Mucosa of rectum (tissue), 2 donors: ENCODE measurements around the gene CELF1.
"Not testable (repeated sequence)": the region's sequence is repeated elsewhere in the genome, so short reads cannot be mapped to it uniquely, and the experiment has no call there.

Experiments
- H3K27ac ChIP-seq, 2 donors: one replicate each; pipeline ENCODE4 v1.7.0; 2013; ENCODE audit warnings: inconsistent platforms in 2 of 2, low read depth in 2 of 2, low read length in 2 of 2
- H3K27me3 ChIP-seq, 2 donors: one replicate each; pipeline ENCODE4 v1.7.0; 2013; ENCODE audit warnings: low read length in 2 of 2; ENCODE audit not compliant: control insufficient read depth in 2 of 2, insufficient read depth in 2 of 2
- H3K36me3 ChIP-seq, 2 donors: one replicate each; pipeline ENCODE4 v1.7.0; 2013; ENCODE audit warnings: low read length in 2 of 2; ENCODE audit not compliant: control insufficient read depth in 2 of 2, insufficient read depth in 2 of 2
- H3K4me1 ChIP-seq, 2 donors: one replicate each; pipeline ENCODE4 v1.7.0; 2013; ENCODE audit warnings: low read length in 2 of 2, mild to moderate bottlenecking in 1 of 2; ENCODE audit not compliant: control insufficient read depth in 2 of 2, insufficient read depth in 2 of 2
- H3K4me3 ChIP-seq, 2 donors: one replicate each; pipeline ENCODE4 v1.7.0; 2013; ENCODE audit warnings: low read length in 2 of 2
- H3K9ac ChIP-seq, 2 donors: one replicate each; pipeline ENCODE4 v1.7.0; 2013; ENCODE audit warnings: low read length in 2 of 2, low read depth in 1 of 2, mild to moderate bottlenecking in 1 of 2
- H3K9me3 ChIP-seq, 2 donors: one replicate each; pipeline ENCODE4 v1.7.0; 2013; ENCODE audit warnings: low read length in 2 of 2; ENCODE audit not compliant: control insufficient read depth in 2 of 2
- donor health status: healthy.
- donor health status: Normal muscosa, but diverticular disease.

CELF1 gene

GRCh38 chr11:47564933-47565339 is 12.0 kb upstream of the CELF1 start:
- Histone ChIP-seq H3K4me1 (peaks cover 5 to 6% of the 10 kb centered on the region in 2 donors), H3K27ac (peak overlapping the region; percentile 13 to 38), H3K4me3 (peak overlapping the region; percentile 85 to 89), H3K27me3 (no peaks in the 10 kb centered on the region), H3K36me3 (peaks cover 0 to 5% of the 10 kb centered on the region in 2 donors), H3K9ac (peak overlapping the region; percentile 71 to 91), H3K9me3 (no peaks in the 10 kb centered on the region)

GRCh38 chr11:47564366-47564765 is 11.4 kb upstream of the CELF1 start:
- not testable (repeated sequence) for H3K9me3 ChIP-seq, H3K4me3 ChIP-seq, H3K4me1 ChIP-seq, H3K9ac ChIP-seq, H3K27me3 ChIP-seq, H3K27ac ChIP-seq, H3K36me3 ChIP-seq

GRCh38 chr11:47562393-47562792 is 9.5 kb upstream of the CELF1 start:
- not testable (repeated sequence) for H3K4me3 ChIP-seq

GRCh38 chr11:47560426-47560825 is 7.5 kb upstream of the CELF1 start:
- no peaks in the 10 kb centered on the region for H3K27me3 ChIP-seq
- H3K36me3 ChIP-seq, result no peaks in the 10 kb centered on the region
- no peak overlapping the region for H3K4me3 ChIP-seq
- H3K9me3 ChIP-seq, result no peaks in the 10 kb centered on the region
- peaks cover 5 to 6% of the 10 kb centered on the region in 2 donors for H3K4me1 ChIP-seq
- H3K27ac ChIP-seq, result no peak overlapping the region
- H3K9ac ChIP-seq, result no peak overlapping the region

More at GRCh38 chr11:47562393-47562792, 9.5 kb upstream of the CELF1 start:
- not testable (repeated sequence) for H3K36me3 ChIP-seq, H3K9me3 ChIP-seq, H3K27me3 ChIP-seq, H3K4me1 ChIP-seq, H3K27ac ChIP-seq, H3K9ac ChIP-seq

- Histone ChIP-seq H3K4me3 (no peak overlapping the region), H3K4me1 (no peaks in the 10 kb centered on the region), H3K9ac (no peak overlapping the region), H3K27ac (no peak overlapping the region), H3K9me3 (no peaks in the 10 kb centered on the region), H3K27me3 (no peaks in the 10 kb centered on the region), H3K36me3 (no peaks in the 10 kb centered on the region)
These were observed 5.8 kb upstream of the CELF1 start for GRCh38 chr11:47558695-47559094.

- not testable (repeated sequence) for H3K27ac ChIP-seq, H3K4me3 ChIP-seq, H3K36me3 ChIP-seq, H3K9ac ChIP-seq, H3K9me3 ChIP-seq, H3K4me1 ChIP-seq, H3K27me3 ChIP-seq
These were observed 4.1 kb upstream of the CELF1 start for GRCh38 chr11:47557004-47557403.

- Histone ChIP-seq H3K9me3 (no peaks in the 10 kb centered on the region), H3K27ac (peak overlapping the region; percentile 18 to 96), H3K4me3 (peak overlapping the region; percentile 76 to 86), H3K27me3 (no peaks in the 10 kb centered on the region), H3K4me1 (peaks cover 14 to 20% of the 10 kb centered on the region in 2 donors), H3K36me3 (no peaks in the 10 kb centered on the region), H3K9ac (peak overlapping the region; percentile 61 to 84)
These were observed 443 bp upstream of the CELF1 start for GRCh38 chr11:47553406-47553743.

GRCh38 chr11:47552056-47552565 is 821 bp downstream of the CELF1 start:
- peak overlapping the region; percentile 86 to 92 for H3K4me3 ChIP-seq
- peaks cover 14 to 22% of the 10 kb centered on the region in 2 donors for H3K4me1 ChIP-seq
- H3K9me3 ChIP-seq, result no peaks in the 10 kb centered on the region
- peak overlapping the region; percentile 92 to 96 for H3K27ac ChIP-seq
- H3K36me3 ChIP-seq, result no peaks in the 10 kb centered on the region
- peak overlapping the region; percentile 85 to 94 for H3K9ac ChIP-seq
- H3K27me3 ChIP-seq, result no peaks in the 10 kb centered on the region

GRCh38 chr11:47551086-47551485 is 1.8 kb downstream of the CELF1 start:
- H3K9ac ChIP-seq, result no peak overlapping the region
- peak overlapping the region in 1 of 2 donors; percentile 25 for H3K27ac ChIP-seq
- peaks cover 14 to 23% of the 10 kb centered on the region in 2 donors for H3K4me1 ChIP-seq

GRCh38 chr11:47550288-47551047 is 2.5 kb downstream of the CELF1 start:
- no peaks in the 10 kb centered on the region for H3K36me3 ChIP-seq
- H3K27me3 ChIP-seq, result no peaks in the 10 kb centered on the region
- H3K9ac ChIP-seq, result no peak overlapping the region
- peak overlapping the region in 1 of 2 donors; percentile 10 for H3K4me3 ChIP-seq
- no peaks in the 10 kb centered on the region for H3K9me3 ChIP-seq
- H3K4me1 ChIP-seq, result peaks cover 14 to 23% of the 10 kb centered on the region in 2 donors
- no peak overlapping the region for H3K27ac ChIP-seq

More at GRCh38 chr11:47551086-47551485, 1.8 kb downstream of the CELF1 start:
- no peaks in the 10 kb centered on the region for H3K9me3 ChIP-seq
- H3K36me3 ChIP-seq, result no peaks in the 10 kb centered on the region
- peak overlapping the region; percentile 10 to 92 for H3K4me3 ChIP-seq
- H3K27me3 ChIP-seq, result no peaks in the 10 kb centered on the region
